Type B pancreatic cell (in vitro differentiated cells): ENCODE results near the gene MT1HL1. TPM values are rescaled to one million over a fixed set of nuclear protein-coding genes. Genes with fewer than 3 reads are reported as not detected.
"Not testable (repeated sequence)": the region's sequence is repeated elsewhere in the genome, so short reads cannot be mapped to it uniquely, and the experiment has no call there.

Source experiments
- DNase-seq: peaks from one replicate; pipeline ENCODE4 v3.0.0; 2021; ENCODE audit warnings: mixed read lengths; ENCODE audit not compliant: unreplicated experiment; ENCODE audit errors: extremely low spot score
- H3K27ac Mint-ChIP-seq: 2 replicates; pipeline ENCODE4 v1.8.0; 2021; ENCODE audit warnings: mild to moderate bottlenecking, mixed read lengths
- H3K27me3 Mint-ChIP-seq: 2 replicates; pipeline ENCODE4 v1.8.0; 2021; ENCODE audit warnings: mixed read lengths
- H3K36me3 Mint-ChIP-seq: 2 replicates; pipeline ENCODE4 v1.8.0; 2021; ENCODE audit warnings: mixed read lengths
- H3K4me1 Mint-ChIP-seq: one replicate; pipeline ENCODE4 v1.8.0; 2021; ENCODE audit warnings: mixed read lengths; ENCODE audit not compliant: unreplicated experiment
- H3K4me3 Mint-ChIP-seq: 2 replicates; pipeline ENCODE4 v1.8.0; 2021; ENCODE audit warnings: mild to moderate bottlenecking, mixed read lengths
- H3K9me3 Mint-ChIP-seq: 2 replicates; pipeline ENCODE4 v1.8.0; 2021; ENCODE audit warnings: mixed read lengths
- CTCF ChIP-seq: fragments of 200-600 bp; sonication (generic); conservative IDR thresholded peaks from 2 replicates; pipeline ENCODE4 v1.5.0; 2021; ENCODE audit warnings: antibody characterized with exemption, mild to moderate bottlenecking
- total RNA-seq: library from RNA; stranded (reverse); gene quantifications from 2 replicates; pipeline ENCODE4 v1.2.1, GENCODE V29; 2021; ENCODE audit warnings: low replicate concordance

The MT1HL1 gene
- total RNA-seq, 1 donor from 2014 or later: not detected

- H3K4me3 Mint-ChIP-seq: no peak overlapping the region
- H3K27me3 Mint-ChIP-seq: peaks cover 3% of the 10 kb centered on the region
- DNase-seq: no peak
- H3K36me3 Mint-ChIP-seq: no peaks in the 10 kb centered on the region
- no peak overlapping the region for H3K27ac Mint-ChIP-seq
- peaks cover 9% of the 10 kb centered on the region for H3K9me3 Mint-ChIP-seq
- no peaks in the 10 kb centered on the region for H3K4me1 Mint-ChIP-seq
- TF ChIP-seq CTCF: no peak
Measured at GRCh38 chr1:236978740-236979139, 25.5 kb downstream of the MT1HL1 start.

- Mint-ChIP-seq H3K9me3 (peaks cover 6% of the 10 kb centered on the region), H3K36me3 (no peaks in the 10 kb centered on the region), H3K4me1 (no peaks in the 10 kb centered on the region), H3K4me3 (no peak overlapping the region), H3K27me3 (no peaks in the 10 kb centered on the region), H3K27ac (no peak overlapping the region)
- DNase-seq: no peak
- no peak for TF ChIP-seq CTCF
Measured at GRCh38 chr1:236975461-236975860, 28.8 kb downstream of the MT1HL1 start.

GRCh38 chr1:236974025-236974424 lies 30.2 kb downstream of the MT1HL1 start:
- not testable (repeated sequence) for H3K27ac Mint-ChIP-seq, H3K9me3 Mint-ChIP-seq, H3K27me3 Mint-ChIP-seq, H3K36me3 Mint-ChIP-seq, DNase-seq, H3K4me1 Mint-ChIP-seq, H3K4me3 Mint-ChIP-seq

- H3K27me3 Mint-ChIP-seq: peaks cover 8% of the 10 kb centered on the region
- H3K36me3 Mint-ChIP-seq: no peaks in the 10 kb centered on the region
- H3K4me3 Mint-ChIP-seq: no peak overlapping the region
- H3K27ac Mint-ChIP-seq: no peak overlapping the region
- TF ChIP-seq CTCF: no peak
- peaks cover 2% of the 10 kb centered on the region for H3K9me3 Mint-ChIP-seq
- DNase-seq: no peak
- H3K4me1 Mint-ChIP-seq: no peaks in the 10 kb centered on the region
Measured at GRCh38 chr1:236966636-236967035, 37.6 kb downstream of the MT1HL1 start.

- Mint-ChIP-seq H3K4me3 (no peak overlapping the region), H3K27ac (no peak overlapping the region)
Measured at GRCh38 chr1:236963920-236964319, 40.3 kb downstream of the MT1HL1 start.

GRCh38 chr1:236959112-236959511 lies 45.1 kb downstream of the MT1HL1 start:
- no peak for TF ChIP-seq CTCF
- peaks cover 4% of the 10 kb centered on the region for H3K27me3 Mint-ChIP-seq
- no peak for DNase-seq
- H3K27ac Mint-ChIP-seq: no peak overlapping the region
- no peaks in the 10 kb centered on the region for H3K36me3 Mint-ChIP-seq
- H3K4me1 Mint-ChIP-seq: no peaks in the 10 kb centered on the region
- peaks cover 9% of the 10 kb centered on the region for H3K9me3 Mint-ChIP-seq
- no peak overlapping the region for H3K4me3 Mint-ChIP-seq

More at GRCh38 chr1:236963920-236964319, 40.3 kb downstream of the MT1HL1 start:
- Mint-ChIP-seq H3K4me1 (no peaks in the 10 kb centered on the region), H3K36me3 (no peaks in the 10 kb centered on the region), H3K27me3 (peaks cover 8% of the 10 kb centered on the region), H3K9me3 (peaks cover 5% of the 10 kb centered on the region)
- no peak for DNase-seq
- no peak for TF ChIP-seq CTCF
